ENCODE results near the gene SBF2.

- no peak for TF ChIP-seq CTCF (IDR thresholded peaks at IDR 0.05)
- no peak for TF ChIP-seq POLR2A (IDR thresholded peaks at IDR 0.05)
Observed at GRCh38 chr11:9775398-9775779, 518.6 kb downstream of the SBF2 start.
